LNCaP clone FGC (cell line): ENCODE data around the gene ZKSCAN1.

Source experiments
- DNase-seq: peaks from one replicate; pipeline ENCODE4 v3.0.0-alpha.2; 2011; ENCODE audit warnings: low read depth
- H3K4me3 ChIP-seq: 2 replicates; pipeline ENCODE4 v1.5.1; 2011; ENCODE audit warnings: mild to moderate bottlenecking, low read depth, low read length, control low read depth
- CTCF ChIP-seq: IDR thresholded peaks from 2 replicates; pipeline ENCODE4 v1.5.1; 2012; ENCODE audit warnings: mild to moderate bottlenecking; ENCODE audit not compliant: control insufficient read depth, insufficient read depth; ENCODE audit errors: extremely low read depth

Gene ZKSCAN1

GRCh38 chr7:100061518-100062193, 46.3 kb downstream of the ZKSCAN1 start:
- H3K4me3 ChIP-seq: no peak overlapping the region
- no peak for DNase-seq
- no peak for TF ChIP-seq CTCF

GRCh38 chr7:100063376-100063775, 48.0 kb downstream of the ZKSCAN1 start:
- no peak overlapping the region for H3K4me3 ChIP-seq
- no peak for TF ChIP-seq CTCF
- no peak for DNase-seq

- TF ChIP-seq CTCF: no peak
- no peak overlapping the region for H3K4me3 ChIP-seq
- no peak for DNase-seq
Observed at GRCh38 chr7:100064162-100064561, 48.8 kb downstream of the ZKSCAN1 start.

- no peak for TF ChIP-seq CTCF
- no peak overlapping the region for H3K4me3 ChIP-seq
- DNase-seq: no peak
Observed at GRCh38 chr7:100065452-100066186, 50.2 kb downstream of the ZKSCAN1 start.

GRCh38 chr7:100066953-100067352, 51.6 kb downstream of the ZKSCAN1 start:
- no peak for DNase-seq
- TF ChIP-seq CTCF: no peak
- no peak overlapping the region for H3K4me3 ChIP-seq

- H3K4me3 ChIP-seq: no peak overlapping the region
- no peak for TF ChIP-seq CTCF
- no peak for DNase-seq
Observed at GRCh38 chr7:100069991-100070390, 54.6 kb downstream of the ZKSCAN1 start.

GRCh38 chr7:100071018-100071723, 55.8 kb downstream of the ZKSCAN1 start:
- TF ChIP-seq CTCF: no peak
- DNase-seq: no peak
- H3K4me3 ChIP-seq: no peak overlapping the region
